HG03045 (cell line): ENCODE measurements around the gene PPP1R14B.
A peak's percentile ranks its signal among the peaks of the same experiment; 100 is the strongest.

Experiments
- ATAC-seq: cut with Tn5 transposase; IDR thresholded peaks from one replicate; pipeline ENCODE4 v1.9.1; 2021; ENCODE audit warnings: mild to moderate bottlenecking, moderate library complexity; ENCODE audit not compliant: unreplicated experiment

The PPP1R14B gene, protein sequence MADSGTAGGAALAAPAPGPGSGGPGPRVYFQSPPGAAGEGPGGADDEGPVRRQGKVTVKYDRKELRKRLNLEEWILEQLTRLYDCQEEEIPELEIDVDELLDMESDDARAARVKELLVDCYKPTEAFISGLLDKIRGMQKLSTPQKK

DNA sequence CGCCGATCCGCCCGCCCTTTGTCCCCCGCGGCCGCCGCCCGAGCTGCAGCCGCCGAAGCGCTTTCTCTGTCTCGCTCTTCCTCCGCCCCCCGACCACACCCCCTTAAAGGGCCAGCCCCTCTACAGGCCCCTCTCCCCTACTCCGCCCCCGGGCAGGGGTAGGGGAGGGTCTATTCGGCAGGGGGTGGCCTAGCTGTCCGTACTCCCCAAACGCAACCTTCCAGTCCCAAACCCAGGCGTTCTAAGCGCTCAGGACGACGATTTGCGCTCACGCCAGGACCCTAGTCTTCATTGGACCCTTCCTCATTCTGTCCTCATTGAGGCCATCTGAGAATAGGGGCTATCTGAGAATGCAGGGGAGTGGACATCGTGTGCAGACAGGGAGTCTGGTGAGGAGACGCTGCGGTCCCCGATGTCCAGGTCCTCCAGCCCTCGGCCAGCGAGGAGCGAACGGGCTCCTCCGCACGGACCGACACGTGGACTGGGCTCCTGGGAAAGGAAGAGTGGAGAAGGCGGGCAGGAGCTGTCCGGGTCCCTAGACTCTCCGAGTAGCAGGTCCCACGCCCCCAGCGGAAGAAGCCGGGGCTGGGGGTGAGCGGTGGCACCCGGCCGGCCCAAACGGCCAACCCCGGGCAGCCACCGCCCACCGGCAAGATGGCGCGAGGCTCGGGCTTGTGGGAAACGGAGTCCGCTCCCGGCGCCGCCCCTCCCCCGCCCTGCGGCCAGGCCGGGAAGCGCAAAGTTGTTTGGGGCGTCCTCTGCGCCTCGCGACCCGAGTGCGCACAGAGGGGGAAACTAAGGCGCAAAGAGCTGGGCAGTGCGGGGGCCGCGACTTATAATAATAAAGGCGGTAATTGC, at the start of gene PPP1R14B:
PPP1R14B (minus strand) TSS at position 73 of the 858 bp plus-strand sequence. CDS start 270 bp downstream, outside the sequence.
- peak; percentile 31 for ATAC-seq

DNA sequence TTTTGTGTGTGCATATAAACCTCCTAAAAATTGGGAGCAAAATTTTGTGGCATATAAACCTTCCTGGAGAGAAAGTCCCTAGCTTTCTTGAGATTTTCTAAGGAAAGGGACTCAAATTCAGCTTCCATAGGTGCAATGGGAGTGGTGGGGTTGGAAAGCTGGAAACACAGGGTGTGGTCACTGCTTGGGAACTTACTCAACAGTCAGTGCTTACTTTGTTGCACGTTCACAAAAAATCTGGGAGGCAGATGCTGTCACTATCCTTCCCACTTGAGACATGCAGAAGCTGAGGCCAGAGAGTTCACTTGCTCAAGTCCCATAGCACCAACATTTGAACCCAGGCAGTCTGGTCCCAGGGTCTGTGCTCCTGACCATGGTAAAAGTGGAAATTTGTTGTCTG, 49.5 kb upstream of the PPP1R14B start:
- ATAC-seq: no peak

DNA sequence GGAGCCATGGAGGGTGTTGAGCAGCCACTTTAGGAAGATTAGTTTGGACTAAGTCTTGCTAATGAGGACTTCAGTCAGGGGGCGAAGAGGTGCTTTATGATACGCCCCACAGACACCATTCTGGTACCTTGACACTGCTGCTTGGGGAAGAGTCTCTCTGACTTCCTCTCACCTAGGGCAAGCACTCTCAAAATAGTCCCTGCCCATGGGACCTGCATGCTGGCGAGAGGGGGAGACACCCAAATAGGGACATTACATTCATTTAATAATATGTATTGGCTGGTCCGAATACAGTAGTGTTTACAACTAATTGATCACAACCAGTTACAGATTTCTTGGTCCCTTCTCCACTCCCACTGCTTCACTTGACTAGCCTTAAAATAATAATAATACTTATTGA, 49.0 kb upstream of the PPP1R14B start:
- ATAC-seq: no peak

DNA sequence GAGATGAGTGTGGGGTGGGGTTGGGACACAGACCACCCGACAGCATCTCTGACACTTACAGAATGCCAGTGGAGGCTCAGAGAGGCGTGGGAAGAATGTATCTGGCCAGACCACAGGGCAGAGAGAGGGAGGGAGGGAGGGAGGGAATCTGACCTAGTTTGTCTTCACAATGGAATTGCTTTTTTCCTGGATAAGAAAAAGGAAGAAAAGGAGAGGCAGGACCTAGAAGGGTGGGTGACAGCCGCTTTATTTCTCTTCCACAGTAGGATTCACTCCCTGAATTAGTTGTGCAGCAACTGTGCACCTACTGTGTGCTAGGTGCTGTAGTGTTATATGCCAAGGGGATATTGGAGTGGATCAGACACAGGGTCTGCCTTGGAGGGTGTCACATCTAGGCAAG, 48.0 kb upstream of the PPP1R14B start:
- no peak for ATAC-seq

DNA sequence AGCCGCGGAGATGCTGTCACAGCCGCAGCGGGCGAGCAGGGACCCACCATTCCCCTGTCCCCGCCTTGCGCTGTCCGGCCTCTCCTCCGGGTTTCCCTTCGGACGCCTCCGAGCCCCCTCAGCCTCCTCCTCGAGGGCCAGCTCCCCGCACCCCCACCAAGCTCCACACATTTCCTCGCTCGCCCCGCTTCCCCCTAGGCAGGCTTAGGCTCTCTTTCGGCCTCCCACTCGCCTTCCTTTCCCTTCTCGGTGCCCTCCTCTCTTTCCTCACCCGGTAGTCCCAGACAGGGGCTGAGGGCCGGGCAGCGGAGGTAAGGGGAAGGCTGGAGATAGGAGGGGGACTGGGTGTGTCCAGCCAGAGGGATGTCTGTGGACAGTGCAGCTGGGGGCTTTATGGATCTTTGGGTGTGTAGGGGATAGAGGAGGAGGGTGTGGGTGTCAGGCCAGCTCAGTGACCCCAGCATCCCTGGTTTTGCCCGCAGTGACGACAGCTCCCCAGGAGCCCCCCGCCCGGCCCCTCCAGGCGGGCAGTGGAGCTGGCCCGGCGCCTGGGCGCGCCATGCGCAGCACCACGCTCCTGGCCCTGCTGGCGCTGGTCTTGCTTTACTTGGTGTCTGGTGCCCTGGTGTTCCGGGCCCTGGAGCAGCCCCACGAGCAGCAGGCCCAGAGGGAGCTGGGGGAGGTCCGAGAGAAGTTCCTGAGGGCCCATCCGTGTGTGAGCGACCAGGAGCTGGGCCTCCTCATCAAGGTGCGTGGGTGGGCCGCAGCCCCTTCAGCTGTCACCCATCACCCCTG, 45.9 kb upstream of the PPP1R14B start:
- ATAC-seq: no peak

DNA sequence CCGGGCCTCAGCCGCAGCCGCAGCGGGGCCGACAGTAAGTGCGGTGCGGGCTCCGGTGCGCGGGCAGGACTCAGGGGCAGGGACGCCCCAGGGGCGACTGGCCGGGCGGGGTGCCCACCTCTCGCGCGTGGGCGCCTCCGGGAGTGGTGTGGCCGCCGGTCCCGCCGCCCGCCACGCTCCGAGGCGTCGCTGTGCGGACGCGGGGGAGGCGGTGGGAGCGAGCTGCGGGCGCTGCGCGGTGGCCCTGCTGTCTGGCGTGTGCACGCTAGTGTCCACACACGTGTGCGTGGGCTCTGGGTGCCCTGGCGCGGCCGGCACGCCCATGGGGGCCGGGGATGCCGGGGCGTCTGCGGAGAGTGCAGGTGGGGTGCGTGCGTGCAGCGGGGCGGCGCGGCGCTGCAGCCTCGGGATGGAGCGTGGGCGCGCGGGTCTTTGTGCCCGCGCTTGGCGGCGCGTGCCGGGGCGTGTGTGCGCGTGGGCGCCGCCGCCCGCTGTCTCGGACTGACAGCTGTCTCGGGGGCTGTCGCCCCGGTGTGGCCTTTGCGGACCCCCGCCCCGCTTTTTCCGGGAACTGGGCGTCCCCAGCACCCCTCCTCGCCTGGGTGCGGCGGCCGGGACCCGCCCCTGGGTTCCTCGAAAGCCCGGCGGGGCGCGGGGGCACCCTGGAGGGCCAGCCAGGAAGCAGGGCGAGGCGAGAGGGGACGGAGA, 45.2 kb upstream of the PPP1R14B start:
- no peak for ATAC-seq

DNA sequence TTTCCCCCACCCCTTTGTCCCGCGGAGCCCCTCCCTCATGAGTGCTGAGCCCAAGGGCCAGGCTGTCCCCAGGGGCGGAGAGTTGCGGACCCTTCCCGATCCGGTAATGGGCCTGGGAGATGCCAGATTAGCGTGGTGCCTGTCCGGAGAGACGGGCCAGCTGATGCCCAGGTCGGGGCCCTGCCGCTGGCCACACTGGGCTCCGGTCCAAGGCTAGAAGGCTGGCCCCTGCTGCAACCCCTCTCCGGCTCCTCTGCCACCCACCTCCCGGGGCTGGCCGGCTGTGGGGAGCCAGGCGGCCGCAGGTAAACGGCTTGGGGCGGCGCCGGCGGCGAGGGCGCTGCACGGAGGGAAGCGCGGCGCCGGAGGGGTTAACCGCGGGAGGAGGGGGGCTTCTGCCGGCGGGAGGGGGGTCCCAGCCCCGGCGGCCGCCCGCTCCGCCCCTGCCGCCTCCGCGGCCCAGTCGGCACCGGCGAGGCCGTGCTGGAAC, 44.6 kb upstream of the PPP1R14B start, which contains the start of gene KCNK4:
KCNK4 (plus strand) TSS at position 41 of the 490 bp plus-strand sequence. CDS start 1,717 bp downstream, outside the sequence.
- no peak for ATAC-seq

DNA sequence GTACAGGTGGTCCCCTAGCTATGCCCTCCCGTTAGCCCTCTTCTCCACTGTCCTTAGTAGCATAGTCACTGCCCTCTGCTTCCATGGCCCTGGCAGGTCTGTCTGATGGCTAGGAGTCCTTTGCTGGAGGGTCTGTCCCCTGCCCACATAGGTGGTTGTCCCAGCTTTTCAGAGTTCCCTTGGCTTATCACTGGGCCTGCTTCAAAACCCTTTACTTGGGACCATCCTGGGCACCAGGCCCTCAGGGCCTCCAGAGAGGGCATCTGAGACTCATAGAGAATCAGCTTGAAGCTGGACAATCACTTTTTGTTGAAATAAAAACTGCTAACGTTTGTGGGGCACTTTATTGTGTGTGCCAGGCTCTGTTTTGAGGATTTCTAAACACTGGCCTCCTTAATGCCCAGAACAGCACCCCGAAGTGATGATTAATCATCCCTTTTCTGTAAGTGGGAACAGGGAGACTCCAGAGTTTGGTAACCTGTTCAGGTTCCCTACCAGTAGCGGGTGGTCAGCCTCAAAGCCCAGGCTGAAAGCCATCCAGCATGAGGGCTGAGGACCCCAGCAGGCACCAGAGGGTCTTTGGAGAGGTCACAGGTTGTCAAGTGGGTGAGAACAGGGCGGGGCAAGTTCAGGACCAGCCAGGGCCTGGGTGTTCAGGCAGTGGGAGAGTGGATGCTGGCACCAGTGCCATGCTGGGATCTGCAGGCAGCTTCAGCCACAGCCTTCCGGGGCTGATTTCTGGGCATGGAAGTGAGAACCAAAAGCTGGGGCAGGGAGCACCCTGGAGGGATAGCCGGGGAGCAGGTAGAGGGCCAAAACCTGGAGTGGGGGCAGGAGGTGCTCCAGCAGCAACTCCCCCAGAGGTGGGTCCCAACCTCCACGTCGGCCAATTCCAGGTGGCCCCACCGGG, 43.9 kb upstream of the PPP1R14B start:
- ATAC-seq: no peak

DNA sequence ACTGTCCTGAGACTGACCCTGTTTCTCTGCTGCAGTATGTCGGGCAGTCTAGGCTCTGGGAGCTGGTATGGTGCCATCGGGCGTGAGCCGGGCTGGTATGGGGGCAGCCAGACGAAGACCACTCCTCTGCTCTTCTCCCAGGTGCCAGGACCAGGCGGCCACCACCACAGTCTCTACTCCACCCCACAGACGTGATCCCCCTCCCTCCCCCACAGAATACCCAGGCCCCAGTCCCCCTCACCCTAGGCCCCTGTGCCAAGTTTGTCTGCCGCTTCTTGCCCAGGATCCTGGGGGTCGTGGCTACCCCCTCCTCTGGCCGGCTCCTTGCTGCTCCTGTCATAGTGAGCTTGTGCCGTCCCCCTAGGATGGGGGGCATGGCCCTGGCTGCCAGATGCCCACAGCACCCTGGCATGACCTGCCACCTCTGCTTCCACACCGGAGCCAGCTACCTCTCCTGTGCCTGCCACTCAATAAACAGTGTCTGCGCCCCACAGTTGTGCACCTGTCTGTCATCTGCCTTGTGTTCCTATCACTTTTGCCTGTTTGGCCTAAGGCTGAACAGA, 42.3 kb upstream of the PPP1R14B start:
- ATAC-seq: no peak

DNA sequence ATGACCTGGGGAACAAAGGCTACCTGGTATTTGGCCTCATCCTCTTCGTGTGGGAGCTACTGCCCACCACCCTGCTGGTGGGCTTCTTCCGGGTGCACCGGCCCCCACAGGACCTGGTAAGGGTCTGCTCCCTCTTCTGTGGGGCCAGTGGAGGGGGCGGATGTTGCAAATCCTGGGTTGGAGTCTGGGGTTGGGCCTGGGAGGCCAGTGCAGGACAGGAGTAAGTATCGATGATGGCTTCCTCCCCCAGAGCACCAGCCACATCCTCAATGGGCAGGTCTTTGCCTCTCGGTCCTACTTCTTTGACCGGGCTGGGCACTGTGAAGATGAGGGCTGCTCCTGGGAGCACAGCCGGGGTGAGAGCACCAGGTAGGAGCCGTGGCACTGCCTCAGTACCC, 41.6 kb upstream of the PPP1R14B start:
- no peak for ATAC-seq

DNA sequence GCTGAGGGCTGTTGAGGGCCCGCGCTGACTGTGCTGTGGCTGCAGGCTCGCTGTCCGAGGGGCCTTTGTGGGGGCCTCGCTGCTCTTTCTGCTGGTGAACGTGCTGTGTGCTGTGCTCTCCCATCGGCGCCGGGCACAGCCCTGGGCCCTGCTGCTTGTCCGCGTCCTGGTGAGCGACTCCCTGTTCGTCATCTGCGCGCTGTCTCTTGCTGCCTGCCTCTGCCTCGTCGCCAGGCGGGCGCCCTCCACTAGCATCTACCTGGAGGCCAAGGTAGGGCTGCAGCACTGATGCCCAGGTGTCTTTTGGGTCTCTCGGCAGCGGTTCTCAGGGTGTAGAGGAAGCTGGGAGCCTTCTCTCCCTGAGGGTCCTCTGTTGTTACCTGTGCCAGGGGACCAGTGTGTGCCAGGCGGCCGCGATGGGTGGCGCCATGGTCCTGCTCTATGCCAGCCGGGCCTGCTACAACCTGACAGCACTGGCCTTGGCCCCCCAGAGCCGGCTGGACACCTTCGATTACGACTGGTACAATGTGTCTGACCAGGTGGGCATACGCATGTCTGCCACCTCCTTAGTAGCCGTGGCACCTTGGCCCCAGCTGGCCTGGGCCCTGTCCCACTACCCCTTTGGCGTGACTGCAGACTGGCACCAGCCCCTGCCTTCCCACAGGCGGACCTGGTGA, 41.1 kb upstream of the PPP1R14B start:
- no peak for ATAC-seq

DNA sequence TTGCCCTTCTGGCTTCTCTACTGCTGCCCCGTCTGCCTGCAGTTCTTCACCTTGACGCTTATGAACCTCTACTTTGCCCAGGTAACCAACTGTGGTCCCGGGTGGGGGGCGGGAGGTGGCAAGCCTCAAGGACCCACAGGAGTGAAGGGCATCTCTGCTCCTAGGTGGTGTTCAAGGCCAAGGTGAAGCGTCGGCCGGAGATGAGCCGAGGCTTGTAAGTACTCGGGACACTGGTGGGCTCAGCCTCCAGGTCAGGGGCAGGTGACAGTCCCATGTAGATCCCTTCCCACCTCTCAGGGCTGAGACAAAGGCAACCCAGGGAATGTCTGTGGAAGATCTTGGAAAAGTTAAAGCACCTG, 40.0 kb upstream of the PPP1R14B start:
- no peak for ATAC-seq

DNA sequence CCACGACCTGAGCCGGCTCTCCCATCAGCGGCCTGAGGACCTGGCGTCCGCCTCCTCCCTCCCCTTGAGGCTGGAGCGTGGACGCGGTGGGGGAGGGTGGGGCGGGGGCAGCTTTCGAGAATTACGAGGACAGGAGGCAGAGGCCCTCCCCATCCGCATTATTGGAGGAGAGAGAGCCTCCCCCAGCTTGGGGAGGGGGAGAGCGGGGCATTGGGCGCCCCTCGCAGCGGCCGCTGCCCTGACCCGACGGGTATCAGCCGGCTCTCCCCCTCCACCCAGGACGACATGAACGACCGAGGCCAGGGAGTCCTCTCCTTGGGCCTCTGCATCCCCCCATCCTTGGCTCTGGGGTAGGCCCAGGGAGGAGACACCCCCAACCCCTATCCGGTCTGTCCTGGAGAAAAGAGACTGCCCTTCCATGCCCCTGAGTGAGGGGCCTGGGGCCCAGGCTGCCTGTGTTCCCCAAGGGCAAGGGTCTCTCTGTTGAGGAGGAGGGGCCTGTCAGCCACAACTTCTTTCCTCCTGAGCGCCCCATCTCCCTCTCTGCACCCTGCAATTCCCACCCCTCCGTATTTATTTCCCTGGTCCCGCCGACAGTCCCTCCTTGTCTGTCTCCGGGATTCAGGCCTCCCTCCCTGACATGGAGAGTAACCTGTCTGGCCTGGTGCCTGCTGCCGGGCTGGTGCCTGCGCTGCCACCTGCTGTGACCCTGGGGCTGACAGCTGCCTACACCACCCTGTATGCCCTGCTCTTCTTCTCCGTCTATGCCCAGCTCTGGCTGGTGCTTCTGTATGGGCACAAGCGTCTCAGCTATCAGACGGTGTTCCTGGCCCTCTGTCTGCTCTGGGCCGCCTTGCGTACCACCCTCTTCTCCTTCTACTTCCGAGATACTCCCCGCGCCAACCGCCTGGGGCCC, 39.4 kb upstream of the PPP1R14B start:
- no peak for ATAC-seq

DNA sequence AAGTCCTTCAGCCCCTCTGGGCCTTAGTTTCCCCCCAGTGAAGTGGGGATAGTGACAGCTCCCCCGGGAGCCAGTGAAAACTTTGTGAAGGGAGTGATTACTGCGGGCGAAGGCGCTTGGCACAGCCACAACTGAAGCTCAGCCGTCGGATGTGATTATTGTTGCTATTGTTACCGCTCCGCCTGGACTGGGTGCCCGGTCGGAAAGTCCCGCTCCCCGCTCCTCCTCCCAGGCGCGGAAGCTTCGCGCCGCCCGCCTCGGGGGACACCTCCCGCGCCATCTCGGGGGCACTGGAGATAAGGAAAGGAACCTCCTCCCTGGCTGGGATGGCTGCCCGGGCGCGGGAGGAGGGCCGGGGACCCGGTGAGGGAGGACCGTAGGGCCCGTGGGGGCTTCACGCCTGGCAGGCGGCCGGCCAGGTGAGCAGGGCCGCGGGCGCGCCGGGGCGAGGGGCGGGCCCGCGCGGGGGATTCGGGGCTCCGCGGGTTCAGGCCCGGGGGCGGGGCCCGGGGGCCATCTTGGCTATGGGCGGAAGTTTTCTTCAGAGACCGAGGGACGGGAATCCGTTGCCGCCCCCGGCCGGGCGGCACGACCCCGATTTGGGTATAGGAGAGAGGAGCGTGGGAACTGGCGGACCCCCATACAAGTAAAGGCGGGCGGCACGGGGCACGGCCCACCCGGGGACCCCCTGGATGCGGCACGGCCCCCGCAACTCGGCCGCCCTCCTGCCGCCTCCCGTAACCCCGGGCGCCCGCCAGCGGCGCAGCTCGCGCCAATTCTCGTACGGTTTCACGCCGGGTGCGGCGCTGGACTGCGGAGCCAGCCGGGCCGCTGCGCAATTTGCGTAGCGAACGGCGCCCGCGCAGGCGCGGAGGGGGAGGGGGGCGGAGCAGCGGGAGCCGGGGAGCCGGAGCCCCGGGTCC, 38.5 kb upstream of the PPP1R14B start, which contains the start of gene GPR137:
GPR137 (plus strand) TSS at position 887 of the 923 bp plus-strand sequence. CDS start 677 bp downstream, outside the sequence.
- peak; percentile 60 for ATAC-seq

DNA sequence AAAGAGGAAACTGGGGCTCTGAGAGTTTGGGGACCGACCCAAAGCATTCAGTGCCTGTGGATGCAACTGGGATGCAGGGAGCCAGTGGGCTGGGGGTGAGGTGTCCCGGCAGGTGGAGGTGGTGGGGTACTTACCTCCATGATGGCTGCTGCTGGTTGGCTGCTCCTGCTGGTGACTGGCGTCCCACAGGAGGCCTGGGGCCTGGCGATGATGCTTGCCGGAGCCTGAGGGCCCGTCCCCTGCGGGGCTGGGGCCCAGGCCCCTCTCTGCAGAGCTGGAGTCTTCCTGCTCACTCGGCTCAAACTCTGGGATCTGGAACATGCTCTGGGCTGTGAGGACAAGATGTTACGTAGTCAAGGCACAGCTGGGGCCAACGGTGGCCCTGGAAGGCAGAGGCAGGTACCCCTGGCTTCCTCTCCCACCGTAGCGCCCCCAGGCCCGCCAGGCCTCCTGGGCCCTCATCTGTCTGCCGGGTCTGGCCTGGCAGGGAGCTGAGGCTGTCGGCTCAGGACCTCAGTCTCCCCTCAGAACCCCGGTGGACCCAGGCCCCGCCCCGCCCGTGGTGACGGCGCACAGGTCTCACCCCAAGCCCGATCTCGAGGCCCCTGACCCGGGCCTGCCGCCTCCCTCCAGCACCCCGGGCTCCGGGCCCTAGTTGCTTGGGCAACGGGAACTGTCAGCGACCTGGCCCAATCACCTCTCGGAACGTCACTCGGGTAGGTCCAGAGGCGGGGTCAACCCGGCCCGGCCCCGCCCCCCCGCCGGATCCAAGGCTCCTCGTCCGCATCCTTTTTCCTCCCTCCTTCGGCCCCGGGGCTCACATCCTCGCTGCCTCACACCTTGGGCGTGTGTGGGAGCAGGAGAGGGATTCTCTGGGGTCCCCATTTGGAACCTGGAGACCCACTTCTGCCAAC, 37.6 kb upstream of the PPP1R14B start, which contains the start of gene BAD:
BAD (minus strand) TSS at position 618 of the 914 bp plus-strand sequence; CDS start at position 321, 297 bp downstream.
- ATAC-seq: peak; percentile 73
